Panc1 (cell line): ENCODE data around the gene ANTXR2. TPM values are rescaled to one million over a fixed set of nuclear protein-coding genes. Genes with fewer than 3 reads are reported as not detected.

ENCODE experiments used
- ATAC-seq: fragments of 200-7000 bp; cut with Tn5 transposase; 2 replicates; pipeline ENCODE4 v1.9.1; 2020; ENCODE audit warnings: mild to moderate bottlenecking, moderate library complexity
- BruUV-seq: library from RNA; stranded (reverse); fragments of 400-500 nt; replicated peaks from 2 replicates; lab custom pipeline; 2021; lab: Mats Ljungman, UMichigan
- CTCF ChIA-PET: fragments of 300-600 bp; sonication (Branson Sonifier 250); formaldehyde crosslinking; loops from one replicate; lab custom pipeline; 2022; ENCODE audit warnings: antibody characterized with exemption; lab: Charles Lee
- POLR2A ChIA-PET: fragments of 300-600 bp; sonication (Branson Sonifier 250); formaldehyde crosslinking; loops from one replicate; lab custom pipeline; 2022; ENCODE audit warnings: antibody characterized with exemption; lab: Charles Lee
- DNase-seq: peaks from one replicate; pipeline ENCODE4 v3.0.0-alpha.2; 2010; ENCODE audit warnings: low read depth, low spot score
- H3K27ac ChIP-seq: 2 replicates; pipeline ENCODE4 v1.5.1; 2011; ENCODE audit warnings: mild to moderate bottlenecking, low read length, inconsistent platforms
- H3K27me3 ChIP-seq: fragments of 200-500 bp; sonication (Bioruptor generic); 2 replicates; pipeline ENCODE4 v1.6.0; 2014; ENCODE audit warnings: low read length, inconsistent platforms; ENCODE audit not compliant: control insufficient read depth, insufficient read depth
- H3K36me3 ChIP-seq: fragments of 200-500 bp; sonication (Bioruptor generic); 2 replicates; pipeline ENCODE4 v1.5.1; 2014; ENCODE audit warnings: inconsistent platforms, mild to moderate bottlenecking, low read length, moderate library complexity; ENCODE audit not compliant: control insufficient read depth, insufficient read depth
- H3K4me1 ChIP-seq: 2 replicates; pipeline ENCODE4 v1.5.1; 2011; ENCODE audit warnings: inconsistent platforms, mild to moderate bottlenecking, low read length, moderate library complexity; ENCODE audit not compliant: control insufficient read depth, insufficient read depth
- H3K4me3 ChIP-seq, 2 experiments: 2 replicates each; pipeline ENCODE4 v1.5.1; 2011 to 2012; ENCODE audit warnings: low read depth in 2 of 2, low read length in 2 of 2, mild to moderate bottlenecking in 2 of 2, inconsistent platforms in 1 of 2, moderate library complexity in 1 of 2
- H3K9me3 ChIP-seq: fragments of 200-500 bp; sonication (Bioruptor generic); 2 replicates; pipeline ENCODE4 v1.5.1; 2014; ENCODE audit warnings: low read depth, mild to moderate bottlenecking, inconsistent platforms, low read length, moderate library complexity; ENCODE audit not compliant: control insufficient read depth, insufficient read depth
- POLR2AphosphoS5 ChIP-seq: IDR thresholded peaks from 2 replicates; pipeline ENCODE4 v1.6.1; 2012; ENCODE audit warnings: mild to moderate bottlenecking, low read depth, low read length, moderate library complexity
- REST ChIP-seq, 2 experiments: IDR thresholded peaks; 2 replicates each; pipeline ENCODE4 v1.6.1; 2011 to 2012; ENCODE audit warnings: low read depth in 2 of 2, control low read depth in 1 of 2, low read length in 1 of 2, mild to moderate bottlenecking in 1 of 2, moderate library complexity in 1 of 2; ENCODE audit not compliant: insufficient read depth in 1 of 2
- SIN3A ChIP-seq: IDR thresholded peaks from 2 replicates; pipeline ENCODE4 v1.6.1; 2012; ENCODE audit warnings: low read depth, mild to moderate bottlenecking, low read length, moderate library complexity, borderline replicate concordance; ENCODE audit not compliant: insufficient read depth
- TCF7L2 ChIP-seq: IDR thresholded peaks from 2 replicates; pipeline ENCODE4 v1.6.1; 2011; ENCODE audit warnings: mild to moderate bottlenecking, low read depth, low read length, inconsistent platforms
- in situ Hi-C: cut with HindIII; loops from 2 replicates; pipeline ENCODE4 v1.10.0; 2016; ENCODE audit warnings: low sequenced_read_pairs, low pct_unique_long_range_greater_than_20kb
- intact Hi-C: fragments of 100-400 bp; cut with micrococcal nuclease; formaldehyde crosslinking; loops from one replicate; pipeline ENCODE4 v1.10.0; 2022; ENCODE audit not compliant: unreplicated experiment
- total RNA-seq: library from RNA; stranded (reverse); gene quantifications from one replicate; pipeline ENCODE4 v1.2.1, GENCODE V29; 2021; ENCODE audit not compliant: unreplicated experiment
- TF ChIP-seq, protein P1 (sequence below): fragments of 450-650 bp; IDR thresholded peaks from 2 replicates; pipeline ENCODE4 v1.5.1; 2017; ENCODE audit warnings: mild to moderate bottlenecking

ANTXR2 gene
- total RNA-seq, 1 experiment from 2014 or later: 27.8 TPM

GRCh38 chr4:80114732-80115265 lies 41.8 kb upstream of the ANTXR2 start:
- BruUV-seq: no TSS peak
- ChIA-PET POLR2A (no interaction called here), CTCF (no interaction called here)

DNA sequence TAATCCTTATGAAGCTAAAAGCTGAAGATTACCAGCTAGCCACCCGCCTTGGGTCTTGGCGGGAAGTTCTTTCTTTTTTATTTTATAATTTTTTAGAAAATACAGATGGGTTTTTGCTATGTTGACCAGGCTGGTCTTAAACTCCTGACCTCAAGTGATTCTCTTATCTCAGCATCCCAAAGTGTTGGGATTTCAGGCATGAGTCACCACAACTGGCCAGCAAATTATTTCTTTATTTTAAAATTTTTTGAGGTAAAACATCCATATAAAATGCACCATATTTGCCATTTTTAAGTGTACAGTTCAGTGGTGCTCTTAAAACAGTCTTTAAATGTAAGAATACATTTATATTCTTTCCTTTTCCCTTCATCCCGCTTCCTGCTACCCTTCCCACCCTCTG lies 40.6 kb upstream of the ANTXR2 start:
- TF ChIP-seq TCF7L2 (no peak), SIN3A (no peak), REST (IDR thresholded peaks at IDR 0.05; ENCODE audit: insufficient read depth in 1 of 2, low read depth in 2 of 2, low read length in 1 of 2) (no peak), POLR2AphosphoS5 (no peak)
- TF ChIP-seq, protein P1, sequence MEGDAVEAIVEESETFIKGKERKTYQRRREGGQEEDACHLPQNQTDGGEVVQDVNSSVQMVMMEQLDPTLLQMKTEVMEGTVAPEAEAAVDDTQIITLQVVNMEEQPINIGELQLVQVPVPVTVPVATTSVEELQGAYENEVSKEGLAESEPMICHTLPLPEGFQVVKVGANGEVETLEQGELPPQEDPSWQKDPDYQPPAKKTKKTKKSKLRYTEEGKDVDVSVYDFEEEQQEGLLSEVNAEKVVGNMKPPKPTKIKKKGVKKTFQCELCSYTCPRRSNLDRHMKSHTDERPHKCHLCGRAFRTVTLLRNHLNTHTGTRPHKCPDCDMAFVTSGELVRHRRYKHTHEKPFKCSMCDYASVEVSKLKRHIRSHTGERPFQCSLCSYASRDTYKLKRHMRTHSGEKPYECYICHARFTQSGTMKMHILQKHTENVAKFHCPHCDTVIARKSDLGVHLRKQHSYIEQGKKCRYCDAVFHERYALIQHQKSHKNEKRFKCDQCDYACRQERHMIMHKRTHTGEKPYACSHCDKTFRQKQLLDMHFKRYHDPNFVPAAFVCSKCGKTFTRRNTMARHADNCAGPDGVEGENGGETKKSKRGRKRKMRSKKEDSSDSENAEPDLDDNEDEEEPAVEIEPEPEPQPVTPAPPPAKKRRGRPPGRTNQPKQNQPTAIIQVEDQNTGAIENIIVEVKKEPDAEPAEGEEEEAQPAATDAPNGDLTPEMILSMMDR: no peak
- BruUV-seq: no TSS peak
- Histone ChIP-seq H3K36me3 (no peaks in the 10 kb centered on the region), H3K27me3 (no peaks in the 10 kb centered on the region), H3K27ac (no peak overlapping the region), H3K4me3 (no peak overlapping the region), H3K4me1 (no peaks in the 10 kb centered on the region), H3K9me3 (no peaks in the 10 kb centered on the region; the same call in 1 of the 2 replicates)
- ChIA-PET POLR2A (no interaction called here), CTCF (no interaction called here)
- in situ Hi-C loops (no loop called here), intact Hi-C loops (no loop called here)
- DNase-seq (no peak), ATAC-seq (no peak)

More at GRCh38 chr4:80114732-80115265, 41.8 kb upstream of the ANTXR2 start:
- ATAC-seq (no peak), DNase-seq (no peak)
- in situ Hi-C loops (no loop called here), intact Hi-C loops (no loop called here)
- TF ChIP-seq SIN3A (no peak), REST (IDR thresholded peaks at IDR 0.05; ENCODE audit: insufficient read depth in 1 of 2, low read depth in 2 of 2, low read length in 1 of 2) (no peak), POLR2AphosphoS5 (no peak), TCF7L2 (no peak)
- TF ChIP-seq, protein P1: no peak
- no peaks in the 10 kb centered on the region; the same call in 1 of the 2 replicates for H3K9me3 ChIP-seq
- no peak overlapping the region for H3K27ac ChIP-seq
- no peaks in the 10 kb centered on the region for H3K36me3 ChIP-seq
- no peak overlapping the region for H3K4me3 ChIP-seq
- H3K4me1 ChIP-seq: no peaks in the 10 kb centered on the region
- no peaks in the 10 kb centered on the region for H3K27me3 ChIP-seq
